Measurements from ENCODE around the gene PTMS. TPM values are rescaled to one million over a fixed set of nuclear protein-coding genes. Genes with fewer than 3 reads are reported as not detected.

PTMS gene
- total and polyA plus RNA-seq, 2 experiments from 2014 or later: 111 to 238 TPM

DNA sequence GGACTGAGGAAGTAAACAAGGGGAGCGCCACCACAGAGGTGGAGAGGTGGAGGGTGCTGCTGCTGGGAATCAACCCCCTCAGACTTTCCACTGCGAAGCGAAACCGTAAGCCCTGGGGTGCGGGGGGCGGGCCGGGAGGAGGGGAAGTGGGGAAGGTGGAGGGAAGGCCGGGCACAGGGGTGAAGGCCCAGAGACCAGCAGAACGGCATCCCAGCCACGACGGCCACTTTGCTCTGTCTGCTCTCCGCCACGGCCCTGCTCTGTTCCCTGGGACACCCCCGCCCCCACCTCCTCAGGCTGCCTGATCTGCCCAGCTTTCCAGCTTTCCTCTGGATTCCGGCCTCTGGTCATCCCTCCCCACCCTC lies 6.2 kb downstream of the PTMS start, which contains the start of gene LAG3:
LAG3 (plus strand) TSS at position 190 of the 365 bp plus-strand sequence. CDS start 333 bp downstream, outside the sequence.
- Histone ChIP-seq H3F3A (replicated peaks; ENCODE audit: low read depth) (peaks cover 36% of the 10 kb centered on the region), H3K79me2 (replicated peaks; ENCODE audit: insufficient read depth) (peaks cover 16% of the 10 kb centered on the region), H3K4me2 (peak within 1 kb of the TSS; percentile 87), H3K9me2 (ENCODE audit: insufficient read depth) (no peaks in the 10 kb centered on the region), H3K36me3 (ENCODE audit: insufficient read depth) (no peaks in the 10 kb centered on the region), H3K27ac (ENCODE audit: low read depth) (no peak within 1 kb of the TSS), H4K20me1 (replicated peaks; ENCODE audit: insufficient read depth) (peaks cover 20% of the 10 kb centered on the region), H3K4me3 (peak within 1 kb of the TSS; percentile 64), H2AFZ (peak within 1 kb of the TSS; percentile 76), H3K27me3 (ENCODE audit: insufficient read depth) (peaks cover 71% of the 10 kb centered on the region), H3K4me1 (ENCODE audit: insufficient read depth) (peaks cover 43% of the 10 kb centered on the region)
- Mint-ChIP-seq H3K27ac (no peak within 1 kb of the TSS; the same call in 1 of the 2 replicates), H3K4me1 (peaks cover 67% of the 10 kb centered on the region), H3K27me3 (ENCODE audit: insufficient read depth, low read depth, poor library complexity) (peaks cover 46% of the 10 kb centered on the region), H3K9me3 (no peaks in the 10 kb centered on the region; the same call in 2 of the 3 replicates), H3K36me3 (ENCODE audit: low read depth) (peaks cover 25% of the 10 kb centered on the region), H3K4me3 (peak within 1 kb of the TSS; percentile 66)
- ATAC-seq (peak; percentile 1; the same call in 1 of the 3 replicates), DNase-seq (ENCODE audit: low spot score) (no peak)
- TF ChIP-seq, protein P1, sequence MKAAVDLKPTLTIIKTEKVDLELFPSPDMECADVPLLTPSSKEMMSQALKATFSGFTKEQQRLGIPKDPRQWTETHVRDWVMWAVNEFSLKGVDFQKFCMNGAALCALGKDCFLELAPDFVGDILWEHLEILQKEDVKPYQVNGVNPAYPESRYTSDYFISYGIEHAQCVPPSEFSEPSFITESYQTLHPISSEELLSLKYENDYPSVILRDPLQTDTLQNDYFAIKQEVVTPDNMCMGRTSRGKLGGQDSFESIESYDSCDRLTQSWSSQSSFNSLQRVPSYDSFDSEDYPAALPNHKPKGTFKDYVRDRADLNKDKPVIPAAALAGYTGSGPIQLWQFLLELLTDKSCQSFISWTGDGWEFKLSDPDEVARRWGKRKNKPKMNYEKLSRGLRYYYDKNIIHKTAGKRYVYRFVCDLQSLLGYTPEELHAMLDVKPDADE (IDR thresholded peaks at IDR 0.05): no peak

DNA sequence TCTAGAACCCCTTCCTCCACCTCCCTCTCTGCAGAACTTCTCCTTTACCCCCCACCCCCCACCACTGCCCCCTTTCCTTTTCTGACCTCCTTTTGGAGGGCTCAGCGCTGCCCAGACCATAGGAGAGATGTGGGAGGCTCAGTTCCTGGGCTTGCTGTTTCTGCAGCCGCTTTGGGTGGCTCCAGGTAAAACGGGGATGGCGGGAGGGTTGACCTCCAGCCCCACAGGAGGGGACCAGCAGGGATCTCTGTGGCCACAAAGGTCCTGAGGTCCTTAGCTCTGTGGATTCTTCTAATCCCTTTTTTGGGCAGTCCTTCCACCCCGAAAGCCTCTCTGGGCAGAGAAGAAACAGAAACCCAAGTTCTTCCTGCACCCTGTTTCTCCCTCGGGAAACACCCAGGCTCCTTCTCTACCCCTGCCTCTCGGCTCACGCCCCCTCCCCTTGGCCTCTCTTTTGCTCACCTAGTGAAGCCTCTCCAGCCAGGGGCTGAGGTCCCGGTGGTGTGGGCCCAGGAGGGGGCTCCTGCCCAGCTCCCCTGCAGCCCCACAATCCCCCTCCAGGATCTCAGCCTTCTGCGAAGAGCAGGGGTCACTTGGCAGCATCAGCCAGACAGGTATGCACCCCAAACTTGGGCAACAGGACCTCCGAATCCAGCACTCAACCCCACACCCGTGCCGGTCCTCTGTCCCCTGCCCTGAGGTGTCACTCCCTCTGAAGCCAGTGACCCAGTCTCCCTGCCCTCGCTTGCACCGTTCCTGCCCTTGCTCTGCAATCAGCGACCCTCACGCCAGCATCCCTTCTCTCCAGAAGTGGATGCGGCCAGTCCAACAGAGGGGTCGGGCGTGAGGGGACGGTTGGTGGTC lies 6.8 kb downstream of the PTMS start:
- Mint-ChIP-seq H3K4me3 (peak overlapping the region; percentile 66), H3K36me3 (ENCODE audit: low read depth) (peaks cover 25% of the 10 kb centered on the region), H3K9me3 (no peaks in the 10 kb centered on the region; the same call in 2 of the 3 replicates), H3K4me1 (peaks cover 69% of the 10 kb centered on the region), H3K27me3 (ENCODE audit: insufficient read depth, low read depth, poor library complexity) (peaks cover 46% of the 10 kb centered on the region), H3K27ac (no peak overlapping the region)
- peak overlapping the region; percentile 64 for H3K4me3 ChIP-seq
- no peaks in the 10 kb centered on the region for H3K9me2 ChIP-seq (ENCODE audit: insufficient read depth)
- ATAC-seq (peak; percentile 3), DNase-seq (ENCODE audit: low spot score) (no peak)
- H3K36me3 ChIP-seq (ENCODE audit: insufficient read depth): no peaks in the 10 kb centered on the region
- H3K79me2 ChIP-seq (replicated peaks; ENCODE audit: insufficient read depth): peaks cover 10% of the 10 kb centered on the region
- H3F3A ChIP-seq (replicated peaks; ENCODE audit: low read depth): peaks cover 33% of the 10 kb centered on the region
- H3K27ac ChIP-seq (ENCODE audit: low read depth): no peak overlapping the region
- H3K4me1 ChIP-seq (ENCODE audit: insufficient read depth): peaks cover 47% of the 10 kb centered on the region
- peaks cover 19% of the 10 kb centered on the region for H4K20me1 ChIP-seq (replicated peaks; ENCODE audit: insufficient read depth)
- no peak for TF ChIP-seq POLR2AphosphoS5 (IDR thresholded peaks at IDR 0.05; ENCODE audit: low read depth)
- no peak for TF ChIP-seq STAT1 (IDR thresholded peaks at IDR 0.05; ENCODE audit: unreplicated experiment)
- peak; percentile 27 for TF ChIP-seq EZH2 (IDR thresholded peaks at IDR 0.05; ENCODE audit: low read depth, unreplicated experiment)
- TF ChIP-seq, protein P2, sequence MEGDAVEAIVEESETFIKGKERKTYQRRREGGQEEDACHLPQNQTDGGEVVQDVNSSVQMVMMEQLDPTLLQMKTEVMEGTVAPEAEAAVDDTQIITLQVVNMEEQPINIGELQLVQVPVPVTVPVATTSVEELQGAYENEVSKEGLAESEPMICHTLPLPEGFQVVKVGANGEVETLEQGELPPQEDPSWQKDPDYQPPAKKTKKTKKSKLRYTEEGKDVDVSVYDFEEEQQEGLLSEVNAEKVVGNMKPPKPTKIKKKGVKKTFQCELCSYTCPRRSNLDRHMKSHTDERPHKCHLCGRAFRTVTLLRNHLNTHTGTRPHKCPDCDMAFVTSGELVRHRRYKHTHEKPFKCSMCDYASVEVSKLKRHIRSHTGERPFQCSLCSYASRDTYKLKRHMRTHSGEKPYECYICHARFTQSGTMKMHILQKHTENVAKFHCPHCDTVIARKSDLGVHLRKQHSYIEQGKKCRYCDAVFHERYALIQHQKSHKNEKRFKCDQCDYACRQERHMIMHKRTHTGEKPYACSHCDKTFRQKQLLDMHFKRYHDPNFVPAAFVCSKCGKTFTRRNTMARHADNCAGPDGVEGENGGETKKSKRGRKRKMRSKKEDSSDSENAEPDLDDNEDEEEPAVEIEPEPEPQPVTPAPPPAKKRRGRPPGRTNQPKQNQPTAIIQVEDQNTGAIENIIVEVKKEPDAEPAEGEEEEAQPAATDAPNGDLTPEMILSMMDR (conservative IDR thresholded peaks at IDR 0.05; ENCODE audit: low read depth in 2 of 2): no peak
- TF ChIP-seq EZH2phosphoT487 (IDR thresholded peaks at IDR 0.05; ENCODE audit: unreplicated experiment): no peak
- no peak for TF ChIP-seq ZNF114 (CRISPR knock-in tag; IDR thresholded peaks at IDR 0.05)
- TF ChIP-seq, protein P1 (IDR thresholded peaks at IDR 0.05): no peak; the same call in 1 of the 2 replicates
- TF ChIP-seq NANOG (IDR thresholded peaks at IDR 0.05; ENCODE audit: borderline replicate concordance): no peak
- H3K4me2 ChIP-seq: peak overlapping the region; percentile 87
- H3K27me3 ChIP-seq (ENCODE audit: insufficient read depth): peaks cover 74% of the 10 kb centered on the region
- peak overlapping the region; percentile 76 for H2AFZ ChIP-seq

Measured in GM23338 (cell line).